LHCN-M2 (cell line): Measurements from ENCODE around the gene CACTIN. TPM values are rescaled to one million over a fixed set of nuclear protein-coding genes. Genes with fewer than 3 reads are reported as not detected.
"Not testable (repeated sequence)": the region's sequence is repeated elsewhere in the genome, so short reads cannot be mapped to it uniquely, and the experiment has no call there.

Source experiments
- DNase-seq: peaks from one replicate; pipeline ENCODE4 v3.0.0-alpha.2; 2012; ENCODE audit warnings: low read depth
- total RNA-seq: library from RNA; depleted of rRNA; stranded (reverse); fragments of >200 nt; gene quantifications from 2 replicates; pipeline ENCODE4 v1.2.3, GENCODE V29; 2014

CACTIN gene
- total RNA-seq, 1 experiment from 2014 or later: 32.3 TPM

GRCh38 chr19:3590991-3591659, 35.5 kb downstream of the CACTIN start:
- no peak for DNase-seq

GRCh38 chr19:3589949-3590348, 36.6 kb downstream of the CACTIN start:
- DNase-seq: no peak

GRCh38 chr19:3589439-3589838, 37.2 kb downstream of the CACTIN start:
- DNase-seq: no peak

- no peak for DNase-seq
Measured at GRCh38 chr19:3586707-3587346, 39.8 kb downstream of the CACTIN start.

GRCh38 chr19:3586127-3586626, 40.4 kb downstream of the CACTIN start:
- DNase-seq: no peak

- no peak for DNase-seq
Measured at GRCh38 chr19:3585301-3586126, 41.1 kb downstream of the CACTIN start, which contains the start of gene GIPC3. Gene GIPC3 (plus strand): TSS chr19:3585478. CDS start chr19:3585598, 120 bp downstream.

GRCh38 chr19:3584036-3584802, 42.4 kb downstream of the CACTIN start:
- not testable (repeated sequence) for DNase-seq

- DNase-seq: not testable (repeated sequence)
Measured at GRCh38 chr19:3581792-3582191, 44.8 kb downstream of the CACTIN start.

- peak; percentile 93 for DNase-seq
Measured at GRCh38 chr19:3580156-3580934, 46.2 kb downstream of the CACTIN start.

GRCh38 chr19:3578390-3578789, 48.2 kb downstream of the CACTIN start:
- DNase-seq: no peak

GRCh38 chr19:3577723-3578344, 48.8 kb downstream of the CACTIN start:
- no peak for DNase-seq

GRCh38 chr19:3576696-3577443, 49.7 kb downstream of the CACTIN start:
- no peak for DNase-seq

- no peak for DNase-seq
Measured at GRCh38 chr19:3575949-3576673, 50.5 kb downstream of the CACTIN start.

GRCh38 chr19:3575260-3575741, 51.3 kb downstream of the CACTIN start:
- DNase-seq: no peak

GRCh38 chr19:3573858-3574637, 52.5 kb downstream of the CACTIN start:
- peak; percentile 93 for DNase-seq

GRCh38 chr19:3573162-3573857, 53.3 kb downstream of the CACTIN start:
- no peak for DNase-seq

- DNase-seq: no peak
Measured at GRCh38 chr19:3572855-3573161, 53.8 kb downstream of the CACTIN start, which contains the start of gene HMG20B. Gene HMG20B (plus strand): TSS chr19:3572944. CDS start chr19:3573310, 366 bp downstream.
